Germinal center (tissue), 1 donor: ENCODE data around the gene NXN.
"Not testable (repeated sequence)": the region's sequence is repeated elsewhere in the genome, so short reads cannot be mapped to it uniquely, and the experiment has no call there.

ENCODE experiments used
- DNase-seq: peaks from one replicate; pipeline ENCODE4 v3.0.0; 2012; ENCODE audit warnings: mixed read lengths, low spot score

NXN gene

GRCh38 chr17:760371-760770 lies 219.2 kb downstream of the NXN start:
- no peak for DNase-seq

- DNase-seq = no peak
Measured at GRCh38 chr17:759964-760363, 219.6 kb downstream of the NXN start.

- not testable (repeated sequence) for DNase-seq
Measured at GRCh38 chr17:756010-756567, 223.5 kb downstream of the NXN start.

- DNase-seq = not testable (repeated sequence)
Measured at GRCh38 chr17:755319-755961, 224.1 kb downstream of the NXN start.

- no peak for DNase-seq
Measured at GRCh38 chr17:753418-753817, 226.2 kb downstream of the NXN start.

GRCh38 chr17:752620-753219 lies 226.9 kb downstream of the NXN start:
- peak; percentile 61 for DNase-seq

- peak; percentile 96 for DNase-seq
Measured at GRCh38 chr17:752002-752619, 227.5 kb downstream of the NXN start, which contains the start of gene GEMIN4. Gene GEMIN4 (minus strand): TSS chr17:752264. CDS start chr17:752142, 122 bp downstream.

DNA sequence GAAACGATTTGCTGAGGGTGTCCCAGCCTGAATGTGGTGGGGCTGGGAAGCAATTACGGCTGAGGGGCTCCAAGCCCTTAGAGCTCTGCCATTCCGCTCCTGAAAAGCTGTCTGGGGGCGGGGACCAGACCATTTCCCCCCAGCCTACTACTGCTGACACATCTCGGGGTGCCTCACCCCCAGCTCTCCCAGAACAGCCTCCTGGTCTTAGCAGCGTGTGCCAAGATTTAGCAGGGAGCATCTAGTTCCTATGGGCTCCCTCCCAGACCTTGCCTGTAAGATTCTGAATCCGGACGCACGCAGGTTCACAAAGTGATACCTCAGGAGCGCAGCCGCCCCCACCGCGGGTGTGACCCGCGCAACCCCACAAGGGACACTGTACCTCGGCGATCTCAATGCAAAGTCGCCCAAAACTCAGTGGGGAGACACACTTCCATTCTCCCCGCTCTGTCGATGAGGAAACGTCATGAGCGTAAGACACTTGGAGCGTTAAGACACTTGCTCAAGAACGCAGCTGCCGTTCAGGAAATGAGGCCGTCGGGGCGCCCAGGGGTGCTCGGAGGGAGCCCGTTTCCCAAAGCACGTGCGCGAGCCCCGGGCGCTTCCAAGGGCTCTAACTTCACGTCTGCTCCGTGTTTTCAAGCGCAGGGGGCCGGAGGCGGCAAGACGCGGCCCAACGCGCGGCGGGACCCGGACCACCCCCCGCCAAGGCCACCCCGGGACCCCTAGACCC lies 228.1 kb downstream of the NXN start:
- peak; percentile 71 for DNase-seq

GRCh38 chr17:750431-751037 lies 229.0 kb downstream of the NXN start:
- DNase-seq = no peak

DNA sequence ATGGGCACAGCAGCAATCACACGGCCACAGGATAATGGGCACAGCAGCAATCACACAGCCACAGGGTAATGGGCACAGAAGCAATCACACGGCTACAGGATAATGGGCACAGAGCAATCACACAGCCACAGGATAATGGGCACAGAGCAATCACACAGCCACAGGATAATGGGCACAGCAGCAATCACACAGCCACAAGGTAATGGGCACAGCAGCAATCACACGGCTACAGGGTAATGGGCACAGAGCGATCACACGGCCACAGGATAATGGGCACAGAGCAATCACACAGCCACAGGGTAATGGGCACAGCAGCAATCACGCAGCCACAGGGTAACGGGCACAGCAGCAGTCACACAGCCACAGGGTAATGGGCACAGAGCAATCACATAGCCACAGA lies 230.2 kb downstream of the NXN start:
- DNase-seq = not testable (repeated sequence)
